ENCODE results near the gene TCFL5. TPM values are rescaled to one million over a fixed set of nuclear protein-coding genes. Genes with fewer than 3 reads are reported as not detected.

TCFL5 gene
- total RNA-seq, 4 donors from 2014 or later, result 5.3 to 20.0 (median 14.2) TPM

DNA sequence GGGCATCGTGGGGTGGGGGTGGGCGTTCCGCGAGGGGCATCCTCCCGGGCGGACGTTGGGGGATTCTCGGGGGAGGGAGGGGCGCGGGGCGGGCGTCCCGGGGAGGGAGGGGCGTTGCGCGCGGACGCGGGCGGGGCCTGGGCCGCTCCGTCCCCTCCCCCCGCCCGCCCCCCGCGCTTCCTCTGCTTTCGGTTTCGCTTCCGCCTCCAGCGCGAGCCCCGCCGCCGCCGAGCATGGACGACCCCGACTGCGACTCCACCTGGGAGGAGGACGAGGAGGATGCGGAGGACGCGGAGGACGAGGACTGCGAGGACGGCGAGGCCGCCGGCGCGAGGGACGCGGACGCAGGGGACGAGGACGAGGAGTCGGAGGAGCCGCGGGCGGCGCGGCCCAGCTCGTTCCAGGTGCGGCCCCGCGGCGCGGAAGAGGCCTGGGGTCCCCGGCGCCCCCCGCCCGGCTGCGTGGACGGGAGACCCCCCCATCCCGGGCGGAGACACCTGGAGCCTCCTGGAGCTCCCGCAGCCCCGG lies 56.9 kb downstream of the TCFL5 start, which contains the start of gene OGFR:
Gene OGFR, plus strand, starts transcription at position 209 of the 528 bp plus-strand sequence. Its CDS starts 25 bp downstream, at position 234.
- DNase-seq, result peak; percentile 69 to 73
- Histone ChIP-seq H3K4me3 (peak within 1 kb of the TSS; percentile 57 to 95), H3K4me1 (peaks cover 0 to 25% of the 10 kb centered on the region in 2 donors), H3K27me3 (no peaks in the 10 kb centered on the region), H3K27ac (peak within 1 kb of the TSS; percentile 87 to 94), H3K36me3 (no peaks in the 10 kb centered on the region), H3K9me3 (no peaks in the 10 kb centered on the region)
- intact Hi-C loops (cut with DNase I; ENCODE audit: low total_unique reads), result loop anchor here (10.0 kb wide), 1 partner anchor 400 kb away; the partner anchor contains the start of gene CABLES2
- TF ChIP-seq CTCF (IDR thresholded peaks at IDR 0.05) (no peak), POLR2A (IDR thresholded peaks at IDR 0.05) (peak; percentile 45 to 67)

DNA sequence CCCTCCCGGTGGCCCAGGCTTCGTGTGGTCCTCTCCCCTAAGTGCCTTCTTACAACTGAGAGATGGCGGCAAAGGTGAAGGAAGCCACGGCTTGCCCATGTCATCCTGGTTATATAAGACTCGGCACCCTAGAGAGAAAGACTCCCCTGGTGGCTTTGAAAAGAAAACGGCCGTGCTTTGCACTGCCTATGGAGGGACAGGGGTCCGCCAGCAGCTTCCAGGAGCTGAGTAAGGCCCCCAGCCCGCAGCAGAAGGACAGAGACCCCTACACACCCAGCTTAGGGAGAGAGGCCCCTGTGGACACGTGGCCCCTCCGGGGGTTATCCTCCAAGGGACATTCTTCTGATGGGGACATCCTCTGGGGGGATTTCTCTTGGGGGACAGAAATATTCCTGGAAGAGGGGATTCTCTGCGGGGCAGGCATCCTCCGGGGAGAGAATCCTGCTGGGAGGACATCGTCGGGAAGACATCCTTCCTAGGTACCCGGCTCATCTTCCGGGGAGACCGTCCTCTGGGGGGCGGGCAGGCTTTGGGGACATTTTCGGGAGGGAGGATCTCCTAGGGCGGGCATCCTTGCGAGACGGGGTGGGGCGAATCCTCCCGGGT lies 57.5 kb downstream of the TCFL5 start:
- intact Hi-C loops (cut with DNase I; ENCODE audit: low total_unique reads), result loop anchor here (10.0 kb wide), 1 partner anchor 399 kb away; the partner anchor contains the start of gene CABLES2
- H3K27ac ChIP-seq, result peak overlapping the region; percentile 87 to 94

DNA sequence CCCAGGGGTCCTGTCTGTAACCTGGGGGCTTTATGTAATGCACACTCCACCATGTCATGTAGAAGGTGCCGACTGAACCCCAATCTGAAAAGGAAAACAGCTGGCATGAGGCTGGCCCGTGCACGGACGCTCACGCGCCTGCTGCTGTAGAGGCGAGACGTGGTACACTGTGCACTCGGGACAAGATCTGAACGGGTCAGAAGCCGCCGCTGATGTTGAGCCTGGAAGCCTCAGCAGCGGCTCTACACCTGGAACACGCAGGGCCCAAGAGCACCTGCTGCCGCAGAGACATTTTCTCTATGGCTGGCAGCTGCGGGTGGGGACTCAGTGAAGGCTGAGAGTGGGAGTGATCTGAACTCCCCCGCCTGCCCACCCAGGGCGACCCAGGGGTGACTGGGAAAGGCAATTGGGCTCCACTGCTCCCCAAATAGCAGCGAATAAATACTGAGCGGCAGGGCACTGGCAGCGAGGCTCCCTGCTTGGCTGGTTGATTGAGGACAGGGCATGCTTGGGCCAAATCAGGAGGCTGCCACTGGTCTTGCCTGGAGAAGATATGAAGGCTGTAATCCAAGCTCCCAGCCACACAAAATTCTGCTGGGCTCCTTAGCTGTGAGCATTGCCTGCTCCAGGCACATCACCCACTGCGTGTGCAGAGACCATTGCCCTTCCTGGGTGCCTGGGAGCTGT lies 59.5 kb downstream of the TCFL5 start:
- DNase-seq, result no peak
- H3K4me3 ChIP-seq, result no peak overlapping the region
- H3K27ac ChIP-seq, result no peak overlapping the region
- intact Hi-C loops (cut with DNase I; ENCODE audit: low total_unique reads), result loop anchor here (10.0 kb wide), 1 partner anchor 397 kb away; the partner anchor contains the start of gene CABLES2
- H3K27me3 ChIP-seq, result no peaks in the 10 kb centered on the region
- H3K4me1 ChIP-seq, result peaks cover 0 to 16% of the 10 kb centered on the region in 2 donors
- no peak for TF ChIP-seq POLR2A (IDR thresholded peaks at IDR 0.05)
- no peak for TF ChIP-seq CTCF (IDR thresholded peaks at IDR 0.05)
- H3K36me3 ChIP-seq, result no peaks in the 10 kb centered on the region
- H3K9me3 ChIP-seq, result no peaks in the 10 kb centered on the region

More for the DNA sequence above, 57.5 kb downstream of the TCFL5 start:
- TF ChIP-seq POLR2A (IDR thresholded peaks at IDR 0.05) (no peak), CTCF (IDR thresholded peaks at IDR 0.05) (peak in 1 of 4 experiments; percentile 3)
- peak overlapping the region; percentile 57 to 95 for H3K4me3 ChIP-seq
- H3K4me1 ChIP-seq, result peaks cover 0 to 25% of the 10 kb centered on the region in 2 donors
- H3K27me3 ChIP-seq, result no peaks in the 10 kb centered on the region
- no peaks in the 10 kb centered on the region for H3K36me3 ChIP-seq
- H3K9me3 ChIP-seq, result no peaks in the 10 kb centered on the region
- DNase-seq, result no peak

- peak in 1 of 2 donors; percentile 23 for DNase-seq
- intact Hi-C loops (cut with DNase I; ENCODE audit: low total_unique reads), result loop anchor here (10.0 kb wide), 1 partner anchor 397 kb away; the partner anchor contains the start of gene CABLES2
- no peak for TF ChIP-seq POLR2A (IDR thresholded peaks at IDR 0.05)
- no peak for TF ChIP-seq CTCF (IDR thresholded peaks at IDR 0.05)
- Histone ChIP-seq H3K4me1 (peaks cover 0 to 11% of the 10 kb centered on the region in 2 donors), H3K4me3 (no peak overlapping the region), H3K36me3 (no peaks in the 10 kb centered on the region), H3K9me3 (no peaks in the 10 kb centered on the region), H3K27me3 (no peaks in the 10 kb centered on the region), H3K27ac (no peak overlapping the region)
Measured at GRCh38 chr20:62801284-62802010, 60.2 kb downstream of the TCFL5 start.
